GM12865 (cell line): ENCODE results near the gene SNX5.
A peak's percentile ranks its signal among the peaks of the same experiment; 100 is the strongest.

Experiments
- DNase-seq: peaks from one replicate; pipeline ENCODE4 v3.0.0; 2010; ENCODE audit warnings: low read depth
- H3K4me3 ChIP-seq: 2 replicates; pipeline ENCODE4 v1.5.1; 2011; ENCODE audit warnings: mild to moderate bottlenecking, low read depth, low read length, control low read depth
- CTCF ChIP-seq: IDR thresholded peaks from 2 replicates; pipeline ENCODE4 v1.5.1; 2011; ENCODE audit warnings: low read length, control low read depth, low read depth, inconsistent platforms; ENCODE audit not compliant: insufficient read depth; ENCODE audit errors: missing control alignments

SNX5 gene

GRCh38 chr20:17946572-17947473, 21.8 kb downstream of the SNX5 start:
- TF ChIP-seq CTCF: no peak
- DNase-seq: peak; percentile 18
- no peak overlapping the region for H3K4me3 ChIP-seq

- no peak for DNase-seq
- no peak overlapping the region for H3K4me3 ChIP-seq
- TF ChIP-seq CTCF: no peak
These were observed 22.6 kb downstream of the SNX5 start for GRCh38 chr20:17946040-17946439.

- DNase-seq: no peak
- TF ChIP-seq CTCF: no peak
- H3K4me3 ChIP-seq: no peak overlapping the region
These were observed 23.6 kb downstream of the SNX5 start for GRCh38 chr20:17944854-17945474.

- DNase-seq: peak; percentile 78
- no peak overlapping the region for H3K4me3 ChIP-seq
- no peak for TF ChIP-seq CTCF
These were observed 25.3 kb downstream of the SNX5 start for GRCh38 chr20:17943343-17943742.

GRCh38 chr20:17941826-17942196, 26.8 kb downstream of the SNX5 start:
- H3K4me3 ChIP-seq: no peak overlapping the region
- DNase-seq: no peak
- TF ChIP-seq CTCF: no peak

- TF ChIP-seq CTCF: no peak
- peak; percentile 15 for DNase-seq
- no peak overlapping the region for H3K4me3 ChIP-seq
These were observed 27.3 kb downstream of the SNX5 start for GRCh38 chr20:17941087-17941825.
